Natural killer cell (primary cell): Measurements from ENCODE around the gene FANCG. TPM values are rescaled to one million over a fixed set of nuclear protein-coding genes. Genes with fewer than 3 reads are reported as not detected.

Source experiments
- ATAC-seq, 3 donors: fragments of 150-1000 bp in 2 of 3; fragments of 200-7000 bp in 1 of 3; cut with Tn5 transposase; 1 replicate in 1 of 3; 2 replicates in 2 of 3; pipeline ENCODE4 v1.10.0; 2021; ENCODE audit warnings: mild to moderate bottlenecking in 2 of 3, moderate library complexity in 2 of 3
- DNase-seq, 2 donors: peaks; one replicate each; pipeline versions ENCODE4 v3.0.0 to v3.0.0-alpha.2; 2013 to 2021; ENCODE audit warnings: mixed read lengths in 1 of 2
- H3K27ac ChIP-seq: one replicate; pipeline ENCODE4 v1.5.1; 2013; ENCODE audit warnings: mild to moderate bottlenecking, low read length
- H3K27me3 ChIP-seq: one replicate; pipeline ENCODE4 v1.6.1; 2013; ENCODE audit warnings: low read length; ENCODE audit not compliant: control insufficient read depth, insufficient read depth
- H3K36me3 ChIP-seq: one replicate; pipeline ENCODE4 v1.6.1; 2013; ENCODE audit warnings: low read length; ENCODE audit not compliant: control insufficient read depth, insufficient read depth
- H3K4me1 ChIP-seq: one replicate; pipeline ENCODE4 v1.6.1; 2013; ENCODE audit warnings: low read length; ENCODE audit not compliant: control insufficient read depth, insufficient read depth
- H3K4me3 ChIP-seq: one replicate; pipeline ENCODE4 v1.5.1; 2013; ENCODE audit warnings: low read length
- H3K9me3 ChIP-seq: one replicate; pipeline ENCODE4 v1.6.1; 2013; ENCODE audit warnings: low read length; ENCODE audit not compliant: control insufficient read depth, insufficient read depth
- H3K27ac Mint-ChIP-seq, 2 donors: one replicate each; pipeline ENCODE4 v1.8.0; 2022; ENCODE audit warnings: mild to moderate bottlenecking in 2 of 2, mixed read lengths in 2 of 2, moderate library complexity in 1 of 2
- H3K27me3 Mint-ChIP-seq, 2 donors: one replicate each; pipeline ENCODE4 v1.8.0; 2022; ENCODE audit warnings: low read depth in 2 of 2, mixed read lengths in 2 of 2
- H3K36me3 Mint-ChIP-seq: one replicate; pipeline ENCODE4 v1.8.0; 2022; ENCODE audit warnings: mixed read lengths
- H3K4me1 Mint-ChIP-seq, 2 donors: one replicate each; pipeline ENCODE4 v1.8.0; 2022; ENCODE audit warnings: mixed read lengths in 2 of 2
- H3K4me3 Mint-ChIP-seq: one replicate; pipeline ENCODE4 v1.8.0; 2022; ENCODE audit warnings: mild to moderate bottlenecking, moderate library complexity, mixed read lengths
- H3K9me3 Mint-ChIP-seq, 2 donors: one replicate each; pipeline ENCODE4 v1.8.0; 2022; ENCODE audit warnings: mixed read lengths in 2 of 2
- WGBS: methylation state at CpG from one replicate; pipeline ENCODE4 v1.1.7; 2013; ENCODE audit warnings: missing lambda C conversion rate; ENCODE audit not compliant: insufficient coverage; 5-methylcytosine and 5-hydroxymethylcytosine counted together
- intact Hi-C: fragments of 100-400 bp; cut with micrococcal nuclease; formaldehyde crosslinking; loops from one replicate; pipeline ENCODE4 v1.14.2; 2022
- total RNA-seq, 4 donors: library from RNA; stranded (reverse); fragments of 120-200 nt in 1 of 4; gene quantifications; one replicate each; pipeline versions ENCODE4 v1.2.3 to v1.2.4, GENCODE V29; 2013 to 2022
- TF ChIP-seq, protein P1 (sequence below): fragments of 200-600 bp; IDR thresholded peaks from one replicate; pipeline ENCODE4 v1.8.0; 2022; ENCODE audit warnings: antibody characterized with exemption

Gene FANCG
- total RNA-seq, 3 donors from 2014 or later (not counting 1 experiment from before 2014, with no cell fraction given) = 33.9 to 38.9 (median 35.7) TPM

DNA sequence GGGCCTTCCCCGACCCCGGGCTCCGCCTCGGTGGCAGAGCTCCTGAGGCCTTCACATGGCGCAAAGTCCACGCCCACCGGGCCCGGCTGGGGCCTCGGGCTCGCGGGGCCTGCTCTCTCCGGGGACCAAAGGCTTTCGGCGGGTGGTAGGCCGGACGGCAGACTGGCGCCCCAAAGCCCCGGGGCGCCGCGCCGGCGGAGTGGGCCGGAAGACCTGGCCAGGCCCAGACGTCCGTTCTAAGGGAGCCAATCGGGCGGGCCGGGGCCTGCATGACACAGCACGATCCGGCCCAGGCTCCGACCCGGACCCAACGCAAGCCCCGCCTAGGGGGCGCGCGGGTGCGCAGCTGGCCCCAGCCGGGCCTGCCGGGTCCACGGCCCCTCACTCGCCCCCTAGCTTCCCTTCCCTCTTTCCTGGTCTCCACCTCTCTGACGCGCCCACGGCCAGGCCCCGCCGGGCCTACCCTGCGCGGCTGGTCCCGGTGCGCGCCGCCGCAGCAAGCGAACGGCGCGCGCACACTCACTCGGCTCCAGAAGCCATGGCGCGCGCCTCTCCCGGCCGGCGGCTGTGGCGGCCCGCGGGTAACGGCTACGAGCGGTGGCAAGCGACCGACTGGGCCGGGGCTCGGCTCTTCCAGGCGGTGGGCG, 7.8 kb downstream of the FANCG start:
- Histone ChIP-seq H3K4me3 (peak overlapping the region; percentile 74), H3K4me1 (peaks cover 42% of the 10 kb centered on the region), H3K36me3 (peaks cover 22% of the 10 kb centered on the region), H3K9me3 (no peaks in the 10 kb centered on the region), H3K27me3 (no peaks in the 10 kb centered on the region), H3K27ac (peak overlapping the region; percentile 96)
- ATAC-seq (peak; percentile 67 to 85 (median 73)), DNase-seq (peak; percentile 82 to 83)
- Mint-ChIP-seq H3K27ac (peak overlapping the region; percentile 88 to 94), H3K9me3 (no peaks in the 10 kb centered on the region), H3K36me3 (no peaks in the 10 kb centered on the region), H3K4me3 (peak overlapping the region; percentile 88), H3K27me3 (no peaks in the 10 kb centered on the region), H3K4me1 (peaks cover 52 to 57% of the 10 kb centered on the region in 2 donors)
- WGBS = under 1% methylated on average over 79 of the region's 79 CpGs
- TF ChIP-seq, protein P1, sequence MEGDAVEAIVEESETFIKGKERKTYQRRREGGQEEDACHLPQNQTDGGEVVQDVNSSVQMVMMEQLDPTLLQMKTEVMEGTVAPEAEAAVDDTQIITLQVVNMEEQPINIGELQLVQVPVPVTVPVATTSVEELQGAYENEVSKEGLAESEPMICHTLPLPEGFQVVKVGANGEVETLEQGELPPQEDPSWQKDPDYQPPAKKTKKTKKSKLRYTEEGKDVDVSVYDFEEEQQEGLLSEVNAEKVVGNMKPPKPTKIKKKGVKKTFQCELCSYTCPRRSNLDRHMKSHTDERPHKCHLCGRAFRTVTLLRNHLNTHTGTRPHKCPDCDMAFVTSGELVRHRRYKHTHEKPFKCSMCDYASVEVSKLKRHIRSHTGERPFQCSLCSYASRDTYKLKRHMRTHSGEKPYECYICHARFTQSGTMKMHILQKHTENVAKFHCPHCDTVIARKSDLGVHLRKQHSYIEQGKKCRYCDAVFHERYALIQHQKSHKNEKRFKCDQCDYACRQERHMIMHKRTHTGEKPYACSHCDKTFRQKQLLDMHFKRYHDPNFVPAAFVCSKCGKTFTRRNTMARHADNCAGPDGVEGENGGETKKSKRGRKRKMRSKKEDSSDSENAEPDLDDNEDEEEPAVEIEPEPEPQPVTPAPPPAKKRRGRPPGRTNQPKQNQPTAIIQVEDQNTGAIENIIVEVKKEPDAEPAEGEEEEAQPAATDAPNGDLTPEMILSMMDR = peak; percentile 34
- intact Hi-C loops = loop anchor here (1.0 to 2.0 kb wide), 5 partner anchors 24 to 533 kb away; partner anchors contain the start of genes ATOSB, DNAJB5, PIGO and STOML2

DNA sequence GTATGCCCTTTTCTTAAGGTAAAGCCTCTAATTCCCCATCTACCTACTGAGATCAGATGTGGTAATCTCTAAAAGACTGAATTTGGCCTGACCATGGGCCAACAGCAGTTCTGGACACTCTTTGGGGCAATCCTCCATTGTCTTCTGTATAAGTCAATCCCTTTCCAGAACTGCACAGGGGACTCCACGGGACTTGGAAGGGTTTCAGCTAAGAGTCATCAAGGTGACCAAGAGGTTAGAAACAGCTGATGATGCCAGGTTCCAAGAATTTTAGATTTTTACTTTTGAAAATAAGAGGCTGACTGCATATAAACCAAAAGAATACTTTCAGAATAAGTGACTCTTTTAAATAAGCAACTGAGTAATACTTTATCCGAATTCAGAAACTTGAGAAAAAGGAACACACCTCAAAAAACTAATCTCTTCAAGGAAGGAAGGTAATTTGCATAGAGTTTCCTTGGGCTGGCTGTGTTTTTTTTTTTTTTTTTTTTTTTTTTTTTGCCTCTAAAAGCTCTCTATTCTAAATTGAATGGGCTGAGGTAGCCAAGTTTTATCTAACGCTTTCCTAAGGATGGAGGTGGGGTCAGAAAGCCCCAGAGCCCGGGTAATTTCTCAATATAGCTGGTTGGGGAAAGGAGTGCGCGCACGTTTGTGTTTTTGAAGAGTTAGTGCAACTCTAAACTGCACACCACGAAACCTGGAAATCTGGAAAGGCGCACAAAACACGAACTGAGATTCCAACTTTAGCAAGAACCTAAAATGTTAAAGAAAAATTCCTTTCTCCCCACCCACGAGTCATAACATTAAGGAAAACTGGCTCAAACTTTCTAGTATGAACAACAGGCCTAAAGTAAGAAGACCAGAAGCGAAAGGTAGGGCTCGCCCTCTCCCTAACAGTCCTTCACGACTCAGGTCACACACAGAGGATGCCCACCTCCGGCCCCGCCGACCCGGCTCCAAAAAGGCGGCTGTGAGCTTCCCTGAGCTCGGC, 8.6 kb downstream of the FANCG start:
- intact Hi-C loops = no loop called here
- Mint-ChIP-seq H3K27ac (peak overlapping the region; percentile 88 to 94), H3K4me1 (peaks cover 57 to 61% of the 10 kb centered on the region in 2 donors), H3K9me3 (no peaks in the 10 kb centered on the region), H3K36me3 (no peaks in the 10 kb centered on the region), H3K4me3 (peak overlapping the region; percentile 88), H3K27me3 (no peaks in the 10 kb centered on the region)
- under 1% methylated on average over 17 of the region's 20 CpGs for WGBS
- DNase-seq (peak in 1 of 2 donors; percentile 31), ATAC-seq (no peak)
- H3K27ac ChIP-seq = peak overlapping the region; percentile 96
- no peaks in the 10 kb centered on the region for H3K27me3 ChIP-seq
- TF ChIP-seq, protein P1 = no peak
- peaks cover 29% of the 10 kb centered on the region for H3K36me3 ChIP-seq
- peak overlapping the region; percentile 74 for H3K4me3 ChIP-seq
- no peaks in the 10 kb centered on the region for H3K9me3 ChIP-seq
- H3K4me1 ChIP-seq = peaks cover 42% of the 10 kb centered on the region

DNA sequence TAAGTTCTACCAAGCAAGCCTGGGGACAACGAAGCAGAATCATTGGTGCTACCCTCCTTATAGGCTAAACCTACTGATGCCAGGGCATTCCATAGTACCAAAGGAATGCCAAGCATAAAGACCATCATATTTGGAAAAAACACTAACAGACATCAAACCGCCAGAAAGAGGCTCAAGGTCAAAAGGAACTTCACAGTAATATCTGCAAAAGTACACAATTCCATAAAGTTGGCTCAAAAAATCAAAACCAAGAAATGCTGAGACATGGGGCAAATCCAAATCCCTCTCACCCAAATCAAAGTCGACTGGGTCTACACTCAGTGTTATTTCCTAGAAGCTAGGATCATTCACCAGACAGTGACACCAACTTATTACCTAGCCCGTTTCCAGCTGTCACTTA, 10.7 kb downstream of the FANCG start:
- DNase-seq (no peak), ATAC-seq (no peak)
- Histone ChIP-seq H3K4me1 (peaks cover 42% of the 10 kb centered on the region), H3K9me3 (no peaks in the 10 kb centered on the region), H3K27me3 (no peaks in the 10 kb centered on the region), H3K27ac (no peak overlapping the region), H3K36me3 (peaks cover 42% of the 10 kb centered on the region), H3K4me3 (no peak overlapping the region)
- intact Hi-C loops = no loop called here
- Mint-ChIP-seq H3K36me3 (no peaks in the 10 kb centered on the region), H3K4me3 (no peak overlapping the region), H3K4me1 (peaks cover 57 to 61% of the 10 kb centered on the region in 2 donors), H3K9me3 (no peaks in the 10 kb centered on the region), H3K27ac (peak overlapping the region; percentile 17 to 88), H3K27me3 (no peaks in the 10 kb centered on the region)
- 87% methylated on average over 3 of the region's 4 CpGs for WGBS
- TF ChIP-seq, protein P1 = no peak
